Skeletal muscle tissue (tissue), 4 donors: ENCODE data around the gene CNN2. TPM values are rescaled to one million over a fixed set of nuclear protein-coding genes. Genes with fewer than 3 reads are reported as not detected.

Experiments used
- H3K27ac ChIP-seq: one replicate; pipeline ENCODE4 v1.7.0; 2013; ENCODE audit warnings: mild to moderate bottlenecking, low read depth, low read length, inconsistent platforms
- H3K27me3 ChIP-seq, 3 donors: one replicate each; pipeline ENCODE4 v1.7.0; 2013; ENCODE audit warnings: low read length in 3 of 3; ENCODE audit not compliant: control insufficient read depth in 3 of 3, insufficient read depth in 3 of 3
- H3K36me3 ChIP-seq, 3 donors: one replicate each; pipeline ENCODE4 v1.7.0; 2013; ENCODE audit warnings: low read length in 3 of 3; ENCODE audit not compliant: control insufficient read depth in 3 of 3, insufficient read depth in 3 of 3
- H3K4me1 ChIP-seq, 3 donors: one replicate each; pipeline ENCODE4 v1.7.0; 2013; ENCODE audit warnings: low read length in 3 of 3, mild to moderate bottlenecking in 3 of 3; ENCODE audit not compliant: control insufficient read depth in 3 of 3, insufficient read depth in 3 of 3
- H3K4me3 ChIP-seq, 3 donors: one replicate each; pipeline ENCODE4 v1.7.0; 2013; ENCODE audit warnings: low read length in 3 of 3
- H3K9ac ChIP-seq, 3 donors: one replicate each; pipeline ENCODE4 v1.7.0; 2013; ENCODE audit warnings: low read length in 3 of 3, mild to moderate bottlenecking in 3 of 3, moderate library complexity in 2 of 3, low read depth in 1 of 3
- H3K9me3 ChIP-seq, 3 donors: one replicate each; pipeline ENCODE4 v1.7.0; 2013; ENCODE audit warnings: low read length in 3 of 3; ENCODE audit not compliant: control insufficient read depth in 3 of 3
- total RNA-seq: library from RNA; depleted of rRNA; stranded (reverse); fragments of >200 nt; gene quantifications from one replicate; pipeline ENCODE4 v1.2.3, GENCODE V29; 2014
- donor health status: Osteomylitis.

Gene CNN2
- total RNA-seq, 1 donor from 2014 or later, result 40.2 TPM

DNA sequence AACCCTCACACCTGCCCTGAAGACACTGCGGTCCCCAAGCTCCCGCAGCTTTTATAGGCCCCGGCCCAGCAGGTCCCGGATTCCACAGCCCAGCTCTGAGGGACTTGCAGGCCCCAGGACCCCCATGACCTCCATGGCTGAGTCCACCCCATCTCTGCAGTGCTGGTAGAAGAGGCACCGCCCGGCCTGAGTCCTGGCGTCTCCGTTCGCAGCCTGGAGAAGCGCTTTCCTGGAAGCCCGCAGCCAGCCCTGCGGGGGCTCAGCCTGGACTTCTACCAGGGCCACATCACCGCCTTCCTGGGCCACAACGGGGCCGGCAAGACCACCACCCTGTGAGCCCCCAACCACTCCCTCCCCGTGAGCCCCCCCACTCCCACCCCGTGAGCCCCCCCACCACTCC lies 22.7 kb downstream of the CNN2 start:
- no peak overlapping the region for H3K9ac ChIP-seq
- H3K36me3 ChIP-seq, result peaks cover 3 to 22% (median 6%) of the 10 kb centered on the region in 3 donors
- no peaks in the 10 kb centered on the region for H3K27me3 ChIP-seq
- H3K9me3 ChIP-seq, result no peaks in the 10 kb centered on the region
- H3K27ac ChIP-seq, result no peak overlapping the region
- no peaks in the 10 kb centered on the region for H3K4me1 ChIP-seq
- H3K4me3 ChIP-seq, result no peak overlapping the region

DNA sequence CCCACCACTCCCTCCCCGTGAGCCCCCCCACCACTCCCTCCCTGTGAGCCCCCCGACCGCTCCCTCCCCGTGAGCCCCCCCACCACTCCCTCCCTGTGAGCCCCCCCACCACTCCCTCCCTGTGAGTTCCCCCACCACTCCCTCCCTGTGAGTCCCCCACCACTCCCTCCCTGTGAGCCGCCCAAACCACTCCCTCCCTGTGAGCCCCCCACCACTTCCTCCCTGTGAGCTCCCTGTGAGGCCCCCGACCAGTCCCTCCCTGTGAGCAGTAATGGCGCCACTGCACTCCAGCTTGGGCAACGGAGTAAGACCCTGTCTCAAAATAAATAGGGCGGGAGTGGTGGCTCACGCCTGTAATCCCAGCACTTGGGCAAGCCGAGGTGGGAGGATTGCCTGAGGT lies 23.4 kb downstream of the CNN2 start:
- H3K27ac ChIP-seq, result no peak overlapping the region
- H3K4me1 ChIP-seq, result no peaks in the 10 kb centered on the region
- H3K9me3 ChIP-seq, result no peaks in the 10 kb centered on the region
- H3K27me3 ChIP-seq, result no peaks in the 10 kb centered on the region
- no peak overlapping the region for H3K9ac ChIP-seq
- H3K4me3 ChIP-seq, result no peak overlapping the region
- H3K36me3 ChIP-seq, result peaks cover 6 to 27% (median 10%) of the 10 kb centered on the region in 3 donors

DNA sequence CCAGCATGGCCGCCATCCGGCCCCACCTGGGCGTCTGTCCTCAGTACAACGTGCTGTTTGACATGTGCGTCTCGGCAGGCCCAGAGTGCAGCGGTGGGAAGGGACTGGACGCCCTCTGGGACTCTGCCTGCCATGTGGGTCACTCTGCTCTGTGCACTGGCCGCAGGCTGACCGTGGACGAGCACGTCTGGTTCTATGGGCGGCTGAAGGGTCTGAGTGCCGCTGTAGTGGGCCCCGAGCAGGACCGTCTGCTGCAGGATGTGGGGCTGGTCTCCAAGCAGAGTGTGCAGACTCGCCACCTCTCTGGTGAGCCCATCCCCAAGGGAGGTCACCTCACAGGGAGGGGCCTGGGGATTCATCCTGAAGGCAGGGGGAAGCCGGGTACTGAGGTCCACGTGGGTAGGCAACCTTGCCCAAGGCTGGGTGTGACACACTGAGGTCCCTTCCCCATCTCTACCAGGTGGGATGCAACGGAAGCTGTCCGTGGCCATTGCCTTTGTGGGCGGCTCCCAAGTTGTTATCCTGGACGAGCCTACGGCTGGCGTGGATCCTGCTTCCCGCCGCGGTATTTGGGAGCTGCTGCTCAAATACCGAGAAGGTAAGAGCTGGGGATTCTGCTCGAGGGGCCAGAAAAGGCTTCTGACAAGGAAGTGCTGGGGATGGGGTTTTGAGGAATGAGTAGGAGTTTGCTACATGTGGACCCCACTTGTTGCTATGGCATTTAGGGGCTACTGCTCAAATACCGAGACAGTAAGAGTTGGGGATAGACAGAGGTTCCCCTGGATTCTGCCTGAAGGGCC lies 24.8 kb downstream of the CNN2 start:
- Histone ChIP-seq H3K27me3 (no peaks in the 10 kb centered on the region), H3K36me3 (peaks cover 8 to 41% (median 18%) of the 10 kb centered on the region in 3 donors), H3K4me3 (no peak overlapping the region), H3K9me3 (peaks cover 0 to 6% (median 0%) of the 10 kb centered on the region in 3 donors), H3K4me1 (no peaks in the 10 kb centered on the region), H3K27ac (no peak overlapping the region), H3K9ac (no peak overlapping the region)

DNA sequence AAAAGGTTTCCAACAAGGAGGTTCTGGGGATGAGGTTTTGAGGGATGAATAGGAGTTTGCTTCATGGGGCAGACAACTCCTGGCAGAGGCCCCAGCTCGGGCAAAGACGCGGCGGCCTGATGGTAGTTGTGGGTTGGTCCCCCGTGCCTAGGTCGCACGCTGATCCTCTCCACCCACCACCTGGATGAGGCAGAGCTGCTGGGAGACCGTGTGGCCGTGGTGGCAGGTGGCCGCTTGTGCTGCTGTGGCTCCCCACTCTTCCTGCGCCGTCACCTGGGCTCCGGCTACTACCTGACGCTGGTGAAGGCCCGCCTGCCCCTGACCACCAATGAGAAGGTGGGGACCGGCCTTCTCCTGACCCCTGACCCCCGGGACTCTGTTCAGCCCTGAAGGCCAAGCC lies 25.4 kb downstream of the CNN2 start:
- Histone ChIP-seq H3K9me3 (peaks cover 0 to 12% (median 3%) of the 10 kb centered on the region in 3 donors), H3K27me3 (no peaks in the 10 kb centered on the region), H3K4me3 (no peak overlapping the region), H3K27ac (no peak overlapping the region), H3K9ac (no peak overlapping the region), H3K4me1 (no peaks in the 10 kb centered on the region), H3K36me3 (peaks cover 14 to 45% (median 23%) of the 10 kb centered on the region in 3 donors)

DNA sequence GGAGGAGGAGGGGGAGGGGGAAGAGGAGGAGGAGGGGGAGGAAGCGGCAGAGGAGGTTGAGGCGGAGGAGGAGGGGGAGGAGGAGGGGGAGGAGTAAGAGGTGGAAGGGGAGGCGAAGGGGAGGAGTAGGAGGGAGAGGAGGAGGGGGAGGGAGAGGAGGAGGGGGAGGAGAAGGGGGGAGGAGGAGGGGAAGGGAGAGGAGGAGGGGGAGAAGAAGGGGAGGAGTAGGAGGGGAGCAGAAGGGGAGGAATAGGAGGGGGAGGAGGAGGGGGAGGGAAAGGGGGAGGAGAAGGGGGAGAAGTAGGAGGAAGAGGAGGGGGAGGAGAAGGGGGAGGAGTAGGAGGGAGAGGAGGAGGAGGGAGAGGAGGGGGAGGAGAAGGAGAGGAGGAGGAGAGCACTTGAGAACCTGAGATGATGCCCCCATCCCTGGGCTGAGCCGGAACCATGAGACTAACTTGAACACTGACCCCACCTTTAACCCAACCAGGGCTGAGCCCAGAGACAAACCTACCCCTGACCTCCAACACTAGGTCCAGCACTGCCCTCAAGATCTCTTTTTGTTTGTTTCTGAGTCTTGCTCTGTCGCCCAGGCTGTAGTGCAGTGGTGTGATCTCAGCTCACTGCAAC lies 26.1 kb downstream of the CNN2 start:
- Histone ChIP-seq H3K27me3 (no peaks in the 10 kb centered on the region), H3K27ac (no peak overlapping the region), H3K4me1 (no peaks in the 10 kb centered on the region), H3K9me3 (peaks cover 4 to 19% (median 10%) of the 10 kb centered on the region in 3 donors), H3K9ac (no peak overlapping the region), H3K36me3 (peaks cover 18 to 44% (median 25%) of the 10 kb centered on the region in 3 donors), H3K4me3 (no peak overlapping the region)

DNA sequence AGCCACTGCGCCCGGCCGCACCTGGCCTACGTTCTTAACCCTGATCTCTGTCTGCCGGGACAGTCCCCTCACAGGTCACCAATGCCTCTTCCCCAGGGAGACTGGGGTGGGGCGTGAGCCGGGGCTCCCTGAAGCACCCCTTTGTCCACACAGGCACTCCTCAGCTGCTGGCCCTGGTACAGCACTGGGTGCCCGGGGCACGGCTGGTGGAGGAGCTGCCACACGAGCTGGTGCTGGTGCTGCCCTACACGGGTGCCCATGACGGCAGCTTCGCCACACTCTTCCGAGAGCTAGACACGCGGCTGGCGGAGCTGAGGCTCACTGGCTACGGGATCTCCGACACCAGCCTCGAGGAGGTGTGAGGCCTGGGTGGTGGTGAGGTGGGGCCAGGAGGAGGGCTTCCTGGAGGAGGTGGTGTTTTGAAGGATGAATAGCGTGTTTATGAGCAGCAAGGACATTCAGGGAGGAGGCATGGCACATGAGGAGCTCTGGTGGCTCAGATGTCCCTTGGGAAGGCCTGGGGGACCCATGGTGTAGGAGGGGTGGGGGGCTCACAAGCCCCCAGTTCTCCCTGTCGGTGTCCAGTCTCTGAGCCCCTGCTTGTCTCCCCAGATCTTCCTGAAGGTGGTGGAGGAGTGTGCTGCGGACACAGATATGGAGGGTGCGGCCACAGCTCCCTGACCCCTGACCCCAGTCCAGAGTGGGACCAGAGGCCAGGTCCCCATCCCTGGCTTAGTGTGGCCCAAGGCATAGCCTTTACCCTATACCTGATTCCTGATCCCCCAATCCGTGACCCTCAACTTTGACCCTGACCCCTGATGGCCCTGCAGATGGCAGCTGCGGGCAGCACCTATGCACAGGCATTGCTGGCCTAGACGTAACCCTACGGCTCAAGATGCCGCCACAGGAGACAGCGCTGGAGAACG lies 27.0 kb downstream of the CNN2 start:
- Histone ChIP-seq H3K27me3 (no peaks in the 10 kb centered on the region), H3K27ac (no peak overlapping the region), H3K36me3 (peaks cover 20 to 53% (median 33%) of the 10 kb centered on the region in 3 donors), H3K9me3 (peaks cover 9 to 27% (median 18%) of the 10 kb centered on the region in 3 donors), H3K4me1 (no peaks in the 10 kb centered on the region), H3K9ac (no peak overlapping the region), H3K4me3 (no peak overlapping the region)

DNA sequence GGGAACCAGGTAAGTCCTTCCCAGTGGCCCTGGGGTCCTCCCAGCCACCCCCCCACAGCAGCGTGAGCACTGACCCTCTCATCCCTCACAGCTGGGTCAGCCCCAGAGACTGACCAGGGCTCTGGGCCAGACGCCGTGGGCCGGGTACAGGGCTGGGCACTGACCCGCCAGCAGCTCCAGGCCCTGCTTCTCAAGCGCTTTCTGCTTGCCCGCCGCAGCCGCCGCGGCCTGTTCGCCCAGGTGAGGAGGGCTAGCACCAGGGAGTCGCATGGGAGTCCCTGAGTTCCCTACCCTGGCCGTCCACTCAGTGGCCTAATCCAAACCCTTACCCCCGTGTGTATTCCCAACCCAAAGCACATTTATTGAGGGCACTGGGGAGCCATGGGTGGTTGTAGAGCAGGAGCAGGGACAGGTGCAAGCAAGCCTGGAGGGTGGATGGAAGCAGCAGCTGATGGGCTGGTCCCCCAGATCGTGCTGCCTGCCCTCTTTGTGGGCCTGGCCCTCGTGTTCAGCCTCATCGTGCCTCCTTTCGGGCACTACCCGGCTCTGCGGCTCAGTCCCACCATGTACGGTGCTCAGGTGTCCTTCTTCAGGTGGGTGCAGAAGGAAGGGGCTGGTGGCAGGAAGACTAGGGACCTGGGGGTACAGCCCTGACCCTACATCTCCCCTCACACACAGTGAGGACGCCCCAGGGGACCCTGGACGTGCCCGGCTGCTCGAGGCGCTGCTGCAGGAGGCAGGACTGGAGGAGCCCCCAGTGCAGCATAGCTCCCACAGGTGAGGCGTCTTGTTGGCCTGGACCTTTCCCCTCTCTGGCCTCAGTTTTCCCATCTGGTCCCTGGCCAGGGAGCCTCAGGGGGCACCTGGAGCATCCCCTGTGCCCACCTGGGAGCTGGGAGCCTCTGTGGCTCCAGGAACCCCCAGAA lies 28.0 kb downstream of the CNN2 start:
- peaks cover 9 to 33% (median 23%) of the 10 kb centered on the region in 3 donors for H3K9me3 ChIP-seq
- H3K4me1 ChIP-seq, result no peaks in the 10 kb centered on the region

DNA sequence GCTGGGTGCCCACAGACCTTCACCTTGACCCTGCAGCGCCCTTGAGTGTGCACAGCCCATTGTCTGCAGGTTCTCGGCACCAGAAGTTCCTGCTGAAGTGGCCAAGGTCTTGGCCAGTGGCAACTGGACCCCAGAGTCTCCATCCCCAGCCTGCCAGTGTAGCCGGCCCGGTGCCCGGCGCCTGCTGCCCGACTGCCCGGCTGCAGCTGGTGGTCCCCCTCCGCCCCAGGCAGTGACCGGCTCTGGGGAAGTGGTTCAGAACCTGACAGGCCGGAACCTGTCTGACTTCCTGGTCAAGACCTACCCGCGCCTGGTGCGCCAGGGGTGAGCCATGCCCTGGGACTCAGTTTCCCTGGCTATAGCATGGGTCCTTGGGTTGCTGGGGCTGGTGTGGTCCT lies 28.6 kb downstream of the CNN2 start:
- Histone ChIP-seq H3K4me3 (no peak overlapping the region), H3K9me3 (peaks cover 9 to 33% (median 26%) of the 10 kb centered on the region in 3 donors), H3K4me1 (no peaks in the 10 kb centered on the region), H3K9ac (no peak overlapping the region), H3K27me3 (no peaks in the 10 kb centered on the region), H3K27ac (no peak overlapping the region), H3K36me3 (peaks cover 26 to 58% (median 38%) of the 10 kb centered on the region in 3 donors)

More for the DNA sequence above, 28.0 kb downstream of the CNN2 start:
- Histone ChIP-seq H3K9ac (no peak overlapping the region), H3K27me3 (no peaks in the 10 kb centered on the region), H3K4me3 (no peak overlapping the region), H3K36me3 (peaks cover 24 to 58% (median 38%) of the 10 kb centered on the region in 3 donors), H3K27ac (no peak overlapping the region)
